GM10266 (cell line): ENCODE data around the gene OR10A6.

Experiments used
- DNase-seq: peaks from one replicate; pipeline ENCODE4 v3.0.0; 2012; ENCODE audit errors: extremely low spot score
- CTCF ChIP-seq: IDR thresholded peaks from 2 replicates; pipeline ENCODE4 v1.5.1; 2012; ENCODE audit warnings: mild to moderate bottlenecking, low read depth; ENCODE audit not compliant: control insufficient read depth, insufficient read depth; ENCODE audit errors: missing control alignments

OR10A6 gene

GRCh38 chr11:7882860-7883259 lies 48.2 kb downstream of the OR10A6 start:
- no peak for DNase-seq
- no peak for TF ChIP-seq CTCF
